Measurements from ENCODE around the gene PC.

GRCh38 chr11:66853242-66854229 lies 104.6 kb downstream of the PC start:
- TF ChIP-seq CTCF (IDR thresholded peaks at IDR 0.05) (no peak), POLR2A (IDR thresholded peaks at IDR 0.05) (no peak)

Data from body of pancreas (tissue), 4 donors.